Fibroblast of villous mesenchyme (primary cell): Measurements from ENCODE around the gene P2RX4. TPM values are rescaled to one million over a fixed set of nuclear protein-coding genes. Genes with fewer than 3 reads are reported as not detected.
"Not testable (repeated sequence)": the region's sequence is repeated elsewhere in the genome, so short reads cannot be mapped to it uniquely, and the experiment has no call there.

Source experiments
- DNase-seq: peaks from one replicate; pipeline ENCODE4 v3.0.0-alpha.2; 2010; ENCODE audit warnings: low read depth
- H3K4me3 ChIP-seq: 2 replicates; pipeline ENCODE4 v1.5.1; 2011; ENCODE audit warnings: low read depth, mild to moderate bottlenecking, low read length
- CTCF ChIP-seq: IDR thresholded peaks from 2 replicates; pipeline ENCODE4 v1.5.1; 2012; ENCODE audit warnings: low read depth, mild to moderate bottlenecking, low read length; ENCODE audit not compliant: insufficient read depth
- total RNA-seq: library from RNA; depleted of rRNA; stranded (reverse); fragments of >200 nt; gene quantifications from 2 replicates; pipeline ENCODE4 v1.2.3, GENCODE V29; 2012

P2RX4 gene
- total RNA-seq, 1 donor = 15.1 TPM

- H3K4me3 ChIP-seq = no peak overlapping the region
- no peak for TF ChIP-seq CTCF
- DNase-seq = no peak
Measured at GRCh38 chr12:121188227-121188626, 21.7 kb upstream of the P2RX4 start.

GRCh38 chr12:121189131-121189530, 20.8 kb upstream of the P2RX4 start:
- no peak for DNase-seq
- TF ChIP-seq CTCF = no peak
- H3K4me3 ChIP-seq = no peak overlapping the region

- TF ChIP-seq CTCF = no peak
- H3K4me3 ChIP-seq = no peak overlapping the region
- DNase-seq = no peak
Measured at GRCh38 chr12:121189619-121190155, 20.2 kb upstream of the P2RX4 start.

- peak; percentile 93 for DNase-seq
- peak; percentile 7 for TF ChIP-seq CTCF
- H3K4me3 ChIP-seq = no peak overlapping the region
Measured at GRCh38 chr12:121190523-121191031, 19.4 kb upstream of the P2RX4 start.

- H3K4me3 ChIP-seq = no peak overlapping the region
- no peak for TF ChIP-seq CTCF
Measured at GRCh38 chr12:121191151-121191550, 18.8 kb upstream of the P2RX4 start.

GRCh38 chr12:121196902-121197301, 13.0 kb upstream of the P2RX4 start:
- DNase-seq = no peak
- TF ChIP-seq CTCF = no peak
- H3K4me3 ChIP-seq = no peak overlapping the region

More at GRCh38 chr12:121191151-121191550, 18.8 kb upstream of the P2RX4 start:
- DNase-seq = no peak

GRCh38 chr12:121198949-121199348, 11.0 kb upstream of the P2RX4 start:
- TF ChIP-seq CTCF = no peak
- no peak for DNase-seq
- H3K4me3 ChIP-seq = no peak overlapping the region

GRCh38 chr12:121201140-121201539, 8.8 kb upstream of the P2RX4 start:
- DNase-seq, H3K4me3 ChIP-seq: not testable (repeated sequence)
